GM12875 (cell line): ENCODE data around the gene PIK3C3.
"Not testable (repeated sequence)": the region's sequence is repeated elsewhere in the genome, so short reads cannot be mapped to it uniquely, and the experiment has no call there.

Experiments used
- H3K4me3 ChIP-seq: one replicate; pipeline ENCODE4 v1.5.1; 2011; ENCODE audit warnings: low read depth, low read length, control low read depth
- CTCF ChIP-seq: IDR thresholded peaks from 2 replicates; pipeline ENCODE4 v1.5.1; 2011; ENCODE audit warnings: low read depth, mild to moderate bottlenecking, control low read depth, inconsistent platforms, low read length, moderate library complexity, borderline replicate concordance; ENCODE audit not compliant: insufficient read depth

The PIK3C3 gene

GRCh38 chr18:41993151-41993550 lies 38.1 kb downstream of the PIK3C3 start:
- H3K4me3 ChIP-seq: no peak overlapping the region
- no peak for TF ChIP-seq CTCF

- no peak overlapping the region for H3K4me3 ChIP-seq
- no peak for TF ChIP-seq CTCF
Measured at GRCh38 chr18:41996020-41996419, 41.0 kb downstream of the PIK3C3 start.

GRCh38 chr18:41999751-42000150 lies 44.7 kb downstream of the PIK3C3 start:
- TF ChIP-seq CTCF: no peak
- H3K4me3 ChIP-seq: no peak overlapping the region

- no peak for TF ChIP-seq CTCF
- H3K4me3 ChIP-seq: no peak overlapping the region
Measured at GRCh38 chr18:42001801-42002200, 46.8 kb downstream of the PIK3C3 start.

GRCh38 chr18:42004653-42005052 lies 49.6 kb downstream of the PIK3C3 start:
- H3K4me3 ChIP-seq: no peak overlapping the region
- no peak for TF ChIP-seq CTCF

GRCh38 chr18:42005782-42006181 lies 50.7 kb downstream of the PIK3C3 start:
- TF ChIP-seq CTCF: no peak
- H3K4me3 ChIP-seq: no peak overlapping the region

- H3K4me3 ChIP-seq: not testable (repeated sequence)
Measured at GRCh38 chr18:42009457-42009856, 54.4 kb downstream of the PIK3C3 start.

- H3K4me3 ChIP-seq: no peak overlapping the region
- no peak for TF ChIP-seq CTCF
Measured at GRCh38 chr18:42011053-42011452, 56.0 kb downstream of the PIK3C3 start.
